HEK293 (cell line): Measurements from ENCODE around the gene TLE2.
A peak's percentile ranks its signal among the peaks of the same experiment; 100 is the strongest.

ENCODE experiments used
- BCL11A ChIP-seq: fragments of 450-650 bp; formaldehyde crosslinking; IDR thresholded peaks from 2 replicates; pipeline ENCODE4 v1.5.1; 2016; ENCODE audit warnings: low read depth, missing biosample characterization, missing genetic modification characterization
- BCL6B ChIP-seq: fragments of 450-650 bp; formaldehyde crosslinking; IDR thresholded peaks from 2 replicates; pipeline ENCODE4 v1.5.1; 2017; ENCODE audit warnings: missing biosample characterization, missing genetic modification characterization
- KLF1 ChIP-seq: fragments of 450-650 bp; formaldehyde crosslinking; IDR thresholded peaks from 2 replicates; pipeline ENCODE4 v1.5.1; 2016; ENCODE audit warnings: missing biosample characterization, missing genetic modification characterization
- MZF1 ChIP-seq: fragments of 450-650 bp; formaldehyde crosslinking; IDR thresholded peaks from 2 replicates; pipeline ENCODE4 v1.5.1; 2017; ENCODE audit warnings: missing biosample characterization, missing genetic modification characterization, borderline replicate concordance
- SP2 ChIP-seq: fragments of 450-650 bp; formaldehyde crosslinking; IDR thresholded peaks from 2 replicates; pipeline ENCODE4 v1.5.1; 2016; ENCODE audit warnings: missing biosample characterization, missing genetic modification characterization
- TRIM28 ChIP-seq: IDR thresholded peaks from 2 replicates; pipeline ENCODE4 v1.6.1; 2011; ENCODE audit warnings: low read length, control low read depth, borderline replicate concordance
- WT1 ChIP-seq: fragments of 450-650 bp; formaldehyde crosslinking; IDR thresholded peaks from 2 replicates; pipeline ENCODE4 v1.5.1; 2016; ENCODE audit warnings: missing biosample characterization, missing genetic modification characterization
- ZBTB49 ChIP-seq: fragments of 450-650 bp; formaldehyde crosslinking; IDR thresholded peaks from 2 replicates; pipeline ENCODE4 v1.5.1; 2016; ENCODE audit warnings: missing biosample characterization, missing genetic modification characterization, low read depth
- ZFP37 ChIP-seq: fragments of 450-650 bp; formaldehyde crosslinking; IDR thresholded peaks from 2 replicates; pipeline ENCODE4 v1.5.1; 2016; ENCODE audit warnings: missing biosample characterization, missing genetic modification characterization
- ZFP69B ChIP-seq: fragments of 450-650 bp; formaldehyde crosslinking; IDR thresholded peaks from 2 replicates; pipeline ENCODE4 v1.5.1; 2016; ENCODE audit warnings: missing biosample characterization, missing genetic modification characterization
- ZNF112 ChIP-seq: fragments of 450-650 bp; formaldehyde crosslinking; IDR thresholded peaks from 2 replicates; pipeline ENCODE4 v1.5.0; 2017; ENCODE audit warnings: missing biosample characterization, missing genetic modification characterization
- ZNF214 ChIP-seq: fragments of 450-650 bp; formaldehyde crosslinking; IDR thresholded peaks from 2 replicates; pipeline ENCODE4 v1.5.1; 2017; ENCODE audit warnings: missing biosample characterization, mild to moderate bottlenecking, missing genetic modification characterization, borderline replicate concordance
- ZNF266 ChIP-seq: fragments of 450-650 bp; formaldehyde crosslinking; IDR thresholded peaks from 2 replicates; pipeline ENCODE4 v1.5.1; 2016; ENCODE audit warnings: missing biosample characterization, missing genetic modification characterization, low read depth
- ZNF274 ChIP-seq, 2 experiments: fragments of 200-500 bp in 1 of 2; fragments of 450-650 bp in 1 of 2; sonication (Bioruptor generic) in 1 of 2; formaldehyde crosslinking in 1 of 2; IDR thresholded peaks; 2 replicates each; pipeline versions ENCODE4 v1.5.1 to v1.6.1; 2014 to 2016; ENCODE audit warnings: borderline replicate concordance in 1 of 2, inconsistent platforms in 1 of 2, low read length in 1 of 2, missing biosample characterization in 1 of 2, missing genetic modification characterization in 1 of 2
- ZNF292 ChIP-seq: fragments of 450-650 bp; formaldehyde crosslinking; IDR thresholded peaks from 2 replicates; pipeline ENCODE4 v1.5.1; 2016; ENCODE audit warnings: low read depth, missing biosample characterization, missing genetic modification characterization, borderline replicate concordance
- ZNF350 ChIP-seq: fragments of 450-650 bp; formaldehyde crosslinking; IDR thresholded peaks from 2 replicates; pipeline ENCODE4 v1.5.0; 2017; ENCODE audit warnings: missing biosample characterization, mild to moderate bottlenecking, missing genetic modification characterization
- ZNF362 ChIP-seq: fragments of 450-650 bp; formaldehyde crosslinking; IDR thresholded peaks from 2 replicates; pipeline ENCODE4 v1.5.1; 2016; ENCODE audit warnings: missing biosample characterization, missing genetic modification characterization
- ZNF391 ChIP-seq: fragments of 450-650 bp; formaldehyde crosslinking; IDR thresholded peaks from 2 replicates; pipeline ENCODE4 v1.5.1; 2016; ENCODE audit warnings: low read depth, missing biosample characterization, missing genetic modification characterization, borderline replicate concordance
- ZNF394 ChIP-seq: fragments of 450-650 bp; formaldehyde crosslinking; IDR thresholded peaks from 2 replicates; pipeline ENCODE4 v1.5.1; 2016; ENCODE audit warnings: missing biosample characterization, missing genetic modification characterization, mild to moderate bottlenecking, moderate library complexity, borderline replicate concordance
- ZNF423 ChIP-seq: fragments of 450-650 bp; formaldehyde crosslinking; IDR thresholded peaks from 2 replicates; pipeline ENCODE4 v1.5.1; 2016; ENCODE audit warnings: missing biosample characterization, missing genetic modification characterization
- ZNF433 ChIP-seq: fragments of 450-650 bp; formaldehyde crosslinking; IDR thresholded peaks from 2 replicates; pipeline ENCODE4 v1.5.1; 2016; ENCODE audit warnings: missing biosample characterization, missing genetic modification characterization, low read depth
- ZNF529 ChIP-seq: fragments of 450-650 bp; formaldehyde crosslinking; IDR thresholded peaks from 2 replicates; pipeline ENCODE4 v1.5.1; 2017; ENCODE audit warnings: missing genetic modification characterization, missing biosample characterization; ENCODE audit not compliant: insufficient replicate concordance
- ZNF544 ChIP-seq: fragments of 450-650 bp; formaldehyde crosslinking; IDR thresholded peaks from 2 replicates; pipeline ENCODE4 v1.5.0; 2017; ENCODE audit warnings: missing biosample characterization, missing genetic modification characterization
- ZNF549 ChIP-seq: fragments of 450-650 bp; IDR thresholded peaks from 2 replicates; pipeline ENCODE4 v1.5.1; 2018; ENCODE audit warnings: missing biosample characterization, missing genetic modification characterization, mild to moderate bottlenecking, inconsistent platforms, moderate library complexity
- ZNF555 ChIP-seq: fragments of 450-650 bp; formaldehyde crosslinking; conservative IDR thresholded peaks from 2 replicates; pipeline ENCODE4 v1.5.1; 2017; ENCODE audit warnings: missing biosample characterization, mild to moderate bottlenecking, missing genetic modification characterization, inconsistent platforms
- ZNF580 ChIP-seq: fragments of 450-650 bp; formaldehyde crosslinking; IDR thresholded peaks from 2 replicates; pipeline ENCODE4 v1.5.1; 2016; ENCODE audit warnings: missing biosample characterization, missing genetic modification characterization
- ZNF624 ChIP-seq: fragments of 450-650 bp; formaldehyde crosslinking; IDR thresholded peaks from 2 replicates; pipeline ENCODE4 v1.5.1; 2017; ENCODE audit warnings: missing biosample characterization, missing genetic modification characterization
- ZNF747 ChIP-seq: fragments of 450-650 bp; formaldehyde crosslinking; IDR thresholded peaks from 2 replicates; pipeline ENCODE4 v1.5.1; 2016; ENCODE audit warnings: missing biosample characterization, missing genetic modification characterization
- ZNF76 ChIP-seq: fragments of 450-650 bp; formaldehyde crosslinking; IDR thresholded peaks from 2 replicates; pipeline ENCODE4; 2016; ENCODE audit warnings: low read depth, missing biosample characterization, missing genetic modification characterization, borderline replicate concordance
- ZNF777 ChIP-seq: fragments of 450-650 bp; formaldehyde crosslinking; IDR thresholded peaks from 2 replicates; pipeline ENCODE4 v1.5.1; 2017; ENCODE audit warnings: missing biosample characterization, missing genetic modification characterization, borderline replicate concordance
- ZSCAN18 ChIP-seq: fragments of 450-650 bp; formaldehyde crosslinking; IDR thresholded peaks from 2 replicates; pipeline ENCODE4 v1.5.1; 2016; ENCODE audit warnings: missing biosample characterization, missing genetic modification characterization
- ZSCAN23 ChIP-seq: fragments of 450-650 bp; formaldehyde crosslinking; IDR thresholded peaks from 2 replicates; pipeline ENCODE4 v1.5.1; 2016; ENCODE audit warnings: missing biosample characterization, missing genetic modification characterization

The TLE2 gene

GRCh38 chr19:2983351-2984214 lies 45.5 kb downstream of the TLE2 start (continued):
- no peak for TF ChIP-seq ZNF555 (tag by site-specific recombination)
- TF ChIP-seq ZNF266 (tag by site-specific recombination) = no peak
- TF ChIP-seq ZNF350 (tag by site-specific recombination) = no peak
- peak; percentile 41; the same call in 1 of the 2 replicates for TF ChIP-seq ZFP69B (tag by site-specific recombination)
- TF ChIP-seq WT1 (tag by site-specific recombination) = peak; percentile 94; the same call in 1 of the 2 replicates
- TF ChIP-seq SP2 (tag by site-specific recombination) = peak; percentile 79
- TF ChIP-seq ZFP37 (tag by site-specific recombination) = no peak
- TF ChIP-seq ZNF394 (tag by site-specific recombination) = peak; percentile 36; the same call in 1 of the 2 replicates
- no peak for TF ChIP-seq ZBTB49 (tag by site-specific recombination)
- peak; percentile 99 for TF ChIP-seq ZNF423 (tag by site-specific recombination)
- TF ChIP-seq ZNF580 (tag by site-specific recombination) = no peak
- no peak for TF ChIP-seq ZNF214
- no peak for TF ChIP-seq ZNF529 (tag by site-specific recombination)
- no peak for TF ChIP-seq ZNF624 (tag by site-specific recombination)
- TF ChIP-seq ZNF362 (tag by site-specific recombination) = no peak
- TF ChIP-seq ZNF544 (tag by site-specific recombination) = no peak
- no peak for TF ChIP-seq ZNF112 (tag by site-specific recombination)
- no peak; the same call in 1 of the 2 replicates for TF ChIP-seq KLF1 (tag by site-specific recombination)
- TF ChIP-seq ZNF274 (IDR thresholded peaks at IDR 0.05; ENCODE audit: low read length) = no peak
- no peak for TF ChIP-seq ZNF274 (tag by site-specific recombination; IDR thresholded peaks at IDR 0.05; ENCODE audit: borderline replicate concordance)
- TF ChIP-seq BCL11A (tag by site-specific recombination) = peak; percentile 82
- no peak for TF ChIP-seq ZNF777 (tag by site-specific recombination)
- no peak for TF ChIP-seq ZNF549 (tag by site-specific recombination)
- peak; percentile 76; the same call in 1 of the 2 replicates for TF ChIP-seq ZNF76 (tag by site-specific recombination)
- TF ChIP-seq ZNF433 (tag by site-specific recombination) = no peak
- peak; percentile 83; the same call in 1 of the 2 replicates for TF ChIP-seq TRIM28
- peak; percentile 12; the same call in 1 of the 2 replicates for TF ChIP-seq ZNF292 (tag by site-specific recombination)
- TF ChIP-seq ZNF391 (tag by site-specific recombination) = peak; percentile 70; the same call in 1 of the 2 replicates
- TF ChIP-seq ZNF747 (tag by site-specific recombination) = no peak
- no peak for TF ChIP-seq BCL6B (tag by site-specific recombination)
- TF ChIP-seq ZSCAN18 (tag by site-specific recombination) = peak; percentile 64; the same call in 1 of the 2 replicates
- no peak for TF ChIP-seq MZF1 (tag by site-specific recombination)
- 0 out of 2 replicates have a peak, but pooled peaks have one; percentile 12 for TF ChIP-seq ZSCAN23 (tag by site-specific recombination)
